Dedifferentiated amniotic fluid mesenchymal stem cell (primary cell): ENCODE results near the gene SBF2.

Source experiments
- DNase-seq: peaks from one replicate; pipeline ENCODE4 v3.0.0-alpha.2; 2016; ENCODE audit errors: extremely low spot score

The SBF2 gene

DNA sequence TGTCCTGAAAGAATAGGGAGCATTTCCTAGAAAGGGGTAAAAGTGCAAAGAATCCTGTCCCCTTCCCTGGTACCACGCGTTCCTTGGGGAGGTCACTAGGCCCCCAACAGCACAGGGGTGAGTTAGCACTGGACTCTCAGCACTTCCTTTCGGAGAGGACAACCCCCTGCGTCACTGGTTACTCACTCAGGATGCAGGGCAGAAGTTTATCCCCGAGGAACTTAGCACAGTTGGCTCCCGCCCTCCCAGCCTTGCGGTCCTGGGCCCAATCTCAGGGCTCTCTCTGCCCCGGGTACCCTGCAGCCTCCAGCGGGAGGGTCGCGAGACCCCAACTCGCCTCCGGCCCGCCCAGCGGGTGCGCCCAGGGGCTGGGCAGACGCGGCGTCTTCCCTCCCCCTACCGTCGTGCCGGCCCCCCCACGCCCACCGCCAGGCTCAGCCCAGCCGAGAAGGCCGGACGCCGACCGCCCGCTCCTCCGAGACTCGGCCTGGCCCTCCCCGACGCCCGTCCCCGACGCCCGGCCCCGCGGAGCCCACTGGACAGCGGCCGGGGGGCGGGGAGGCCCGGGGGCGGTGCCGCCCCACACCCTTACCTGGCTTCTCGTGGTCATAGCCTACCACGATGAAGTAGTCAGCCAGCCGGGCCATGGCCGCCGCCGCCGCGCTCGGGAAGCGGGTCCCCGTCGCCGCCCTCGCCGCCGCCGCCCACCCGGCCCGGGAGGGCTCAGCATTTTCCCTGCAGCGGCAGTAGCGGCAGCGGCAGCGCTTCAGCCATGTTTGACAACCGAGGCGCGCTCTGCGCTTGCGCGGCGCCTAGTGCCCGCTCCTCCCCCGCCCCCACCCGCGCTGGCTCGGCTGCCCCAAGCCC, at the start of gene SBF2:
TSS of gene SBF2 (minus strand) at position 797 of the 867 bp plus-strand sequence. CDS start at position 647, 150 bp downstream.
- DNase-seq, result peak; percentile 80

GRCh38 chr11:10338287-10338686, 44.3 kb upstream of the SBF2 start:
- no peak for DNase-seq

- DNase-seq, result no peak
Observed at GRCh38 chr11:10333490-10333889, 39.5 kb upstream of the SBF2 start.

- DNase-seq, result no peak
Observed at GRCh38 chr11:10331548-10332289, 37.7 kb upstream of the SBF2 start.

DNA sequence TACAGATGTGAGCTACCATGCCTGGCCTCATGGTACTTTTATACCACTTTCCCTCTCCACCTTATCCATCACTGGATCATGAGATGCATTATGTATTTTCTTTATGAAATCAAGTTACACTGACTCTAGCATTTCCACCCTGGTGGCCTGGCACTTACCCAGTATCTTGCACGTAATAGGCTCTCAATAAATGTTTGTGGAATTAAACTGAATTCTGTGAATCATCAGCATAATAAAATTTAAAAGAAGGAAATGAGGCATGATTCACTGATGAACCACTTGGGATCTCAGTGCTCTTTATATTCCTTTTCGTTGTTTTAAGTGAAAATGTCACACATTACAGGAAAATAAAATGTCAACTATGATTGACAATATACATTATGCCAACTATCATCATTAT, 35.9 kb upstream of the SBF2 start:
- DNase-seq, result peak; percentile 59

- DNase-seq, result no peak
Observed at GRCh38 chr11:10329356-10329755, 35.3 kb upstream of the SBF2 start.

GRCh38 chr11:10328314-10329098, 34.5 kb upstream of the SBF2 start:
- DNase-seq, result no peak

- DNase-seq, result no peak
Observed at GRCh38 chr11:10327254-10327653, 33.2 kb upstream of the SBF2 start.

- DNase-seq, result no peak
Observed at GRCh38 chr11:10326012-10326964, 32.3 kb upstream of the SBF2 start.

- DNase-seq, result peak; percentile 85
Observed at GRCh38 chr11:10325277-10326011, 31.4 kb upstream of the SBF2 start.

DNA sequence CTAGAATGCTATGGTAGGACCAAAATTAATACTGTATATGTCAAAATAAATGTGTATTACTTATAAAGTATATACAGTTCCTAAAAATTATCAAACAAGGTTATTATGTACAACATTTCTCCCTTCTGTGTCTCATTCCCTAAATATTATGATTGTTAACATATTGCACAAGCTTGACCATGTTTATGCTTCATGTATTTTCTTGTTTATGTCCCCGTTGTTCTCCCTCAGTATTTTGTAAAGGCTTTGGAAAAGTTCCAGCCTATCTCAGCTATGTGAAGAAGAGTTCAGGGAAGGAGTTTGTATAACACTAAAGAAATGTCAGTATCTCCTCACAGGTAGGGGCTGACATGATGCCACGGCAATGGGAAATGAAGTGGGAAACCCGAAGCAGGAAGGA, 30.5 kb upstream of the SBF2 start:
- no peak for DNase-seq

DNA sequence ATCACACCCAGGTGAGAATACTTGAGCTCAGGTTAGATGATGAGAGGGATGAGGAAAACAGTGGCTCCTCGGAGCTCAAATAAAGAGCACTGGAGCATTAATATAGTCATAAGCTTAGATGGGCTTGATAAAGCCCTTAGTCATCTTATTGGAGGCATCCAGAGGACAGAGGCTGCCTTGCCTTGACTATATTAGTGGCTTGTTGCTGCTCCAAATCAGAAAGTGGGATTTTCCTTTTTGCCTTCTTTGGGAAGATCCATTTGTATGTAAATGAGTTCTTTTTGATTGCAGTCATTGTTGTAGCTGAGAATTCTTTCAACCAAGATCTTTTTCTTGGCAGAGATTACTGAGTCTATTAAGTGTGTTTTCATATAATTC, 29.8 kb upstream of the SBF2 start:
- no peak for DNase-seq

DNA sequence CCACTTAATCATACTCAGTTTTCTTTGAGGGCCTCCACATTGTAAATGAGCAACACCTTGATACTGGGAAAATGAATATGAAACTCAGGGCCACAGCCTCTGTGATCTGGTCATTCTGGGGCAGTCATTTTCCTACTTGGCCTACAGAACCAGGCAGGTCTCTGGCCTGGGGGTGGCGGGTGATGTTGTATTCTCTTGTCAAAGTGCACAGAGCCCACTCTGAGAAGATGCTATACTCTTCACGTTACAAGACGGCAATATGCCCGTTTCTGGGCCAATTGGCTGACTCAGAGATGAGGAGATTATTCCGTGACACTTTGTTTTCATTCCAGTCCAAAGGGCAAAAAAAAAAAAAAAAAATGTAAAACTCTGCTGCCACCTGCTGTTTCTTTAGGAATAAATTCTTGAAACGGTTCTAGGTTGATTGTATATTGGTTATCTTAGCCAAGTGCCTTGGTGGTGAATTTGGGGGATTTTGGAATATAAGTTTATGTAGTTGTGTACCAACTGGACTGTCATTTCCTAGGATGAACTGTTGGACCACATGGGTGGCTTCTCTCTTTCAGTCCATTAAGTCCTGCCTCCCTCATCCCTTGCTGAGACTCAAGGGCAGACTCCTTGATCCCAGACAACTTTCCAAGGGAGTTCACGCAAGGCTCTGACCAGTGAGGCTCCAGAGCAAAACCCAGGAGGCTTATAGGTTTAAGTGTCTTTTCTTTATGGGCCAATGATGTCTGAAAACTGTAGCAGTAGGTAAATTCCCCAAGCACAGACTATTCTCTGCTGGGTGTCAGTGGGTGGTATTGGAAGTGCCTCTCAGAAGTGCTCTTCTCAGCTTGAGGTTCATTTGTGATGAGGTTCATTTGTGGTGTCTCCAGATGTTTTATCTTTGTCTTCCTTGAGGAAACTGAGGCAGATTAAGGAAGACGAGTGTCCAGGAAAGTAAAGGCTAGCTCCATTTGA, 29.1 kb upstream of the SBF2 start:
- peak; percentile 94 for DNase-seq

- DNase-seq, result no peak
Observed at GRCh38 chr11:10322401-10322800, 28.4 kb upstream of the SBF2 start.

GRCh38 chr11:10320736-10321465, 26.9 kb upstream of the SBF2 start:
- no peak for DNase-seq

- no peak for DNase-seq
Observed at GRCh38 chr11:10319702-10320558, 25.9 kb upstream of the SBF2 start.

GRCh38 chr11:10318527-10318802, 24.4 kb upstream of the SBF2 start:
- no peak for DNase-seq
